Kidney glomerular epithelial cell (primary cell): ENCODE data around the gene CRYBA4.

Experiments
- DNase-seq: peaks from one replicate; lab custom pipeline; 2025; lab: John Stamatoyannopoulos, UW

Gene CRYBA4

GRCh38 chr22:26624803-26625202, 3.0 kb downstream of the CRYBA4 start:
- peak; percentile 47 for DNase-seq

- no peak for DNase-seq
These were observed 8.4 kb downstream of the CRYBA4 start for GRCh38 chr22:26629988-26630761.

- no peak for DNase-seq
These were observed 9.5 kb downstream of the CRYBA4 start for GRCh38 chr22:26631282-26631681.

- DNase-seq: no peak
These were observed 10.8 kb downstream of the CRYBA4 start for GRCh38 chr22:26632422-26633155.

- DNase-seq: no peak
These were observed 12.4 kb downstream of the CRYBA4 start for GRCh38 chr22:26634189-26634588.

- DNase-seq: no peak
These were observed 13.4 kb downstream of the CRYBA4 start for GRCh38 chr22:26635117-26635516.

GRCh38 chr22:26636296-26636695, 14.5 kb downstream of the CRYBA4 start:
- DNase-seq: no peak

- no peak for DNase-seq
These were observed 21.0 kb downstream of the CRYBA4 start for GRCh38 chr22:26642465-26643417.

- DNase-seq: no peak
These were observed 21.8 kb downstream of the CRYBA4 start for GRCh38 chr22:26643418-26644100.

- DNase-seq: no peak
These were observed 24.4 kb downstream of the CRYBA4 start for GRCh38 chr22:26646158-26646557.

- DNase-seq: no peak
These were observed 26.3 kb downstream of the CRYBA4 start for GRCh38 chr22:26648011-26648497.

GRCh38 chr22:26648528-26649388, 27.0 kb downstream of the CRYBA4 start:
- DNase-seq: no peak

- DNase-seq: no peak
These were observed 29.1 kb downstream of the CRYBA4 start for GRCh38 chr22:26650722-26651421.

- no peak for DNase-seq
These were observed 30.1 kb downstream of the CRYBA4 start for GRCh38 chr22:26651815-26652214.

GRCh38 chr22:26656891-26657851, 35.4 kb downstream of the CRYBA4 start, which contains the start of gene MIAT:
Gene MIAT (plus strand): TSS chr22:26657588.
- no peak for DNase-seq

- DNase-seq: no peak
These were observed 36.4 kb downstream of the CRYBA4 start for GRCh38 chr22:26658161-26658560.

- DNase-seq: peak; percentile 83
These were observed 37.1 kb downstream of the CRYBA4 start for GRCh38 chr22:26658671-26659478.

GRCh38 chr22:26660356-26660755, 38.6 kb downstream of the CRYBA4 start:
- DNase-seq: no peak
